ENCODE results near the gene OCSTAMP.

Gene OCSTAMP

GRCh38 chr20:46543959-46544358 lies 6.5 kb downstream of the OCSTAMP start:
- H3K27ac ChIP-seq (replicated peaks) = no peak overlapping the region
- no peak overlapping the region for H3K4me3 ChIP-seq (replicated peaks; ENCODE audit: insufficient read depth, low read length)
- peaks cover 5% of the 10 kb centered on the region for H3K27me3 ChIP-seq (ENCODE audit: insufficient read depth, poor library complexity, severe bottlenecking)
- no peak for DNase-seq (ENCODE audit: low read depth in 1 of 2, low spot score in 1 of 2)
- TF ChIP-seq SPI1 (IDR thresholded peaks at IDR 0.05; ENCODE audit: borderline replicate concordance, low read depth) = no peak
- no peak for TF ChIP-seq GABPA (IDR thresholded peaks at IDR 0.05; ENCODE audit: low read depth)
- TF ChIP-seq REST (IDR thresholded peaks at IDR 0.05; ENCODE audit: insufficient replicate concordance, low read depth) = no peak

GRCh38 chr20:46543033-46543432 lies 7.4 kb downstream of the OCSTAMP start:
- DNase-seq (ENCODE audit: low read depth in 1 of 2, low spot score in 1 of 2) = no peak

GRCh38 chr20:46541229-46541935 lies 9.1 kb downstream of the OCSTAMP start:
- DNase-seq (ENCODE audit: low read depth in 1 of 2, low spot score in 1 of 2) = no peak
- TF ChIP-seq SPI1 (IDR thresholded peaks at IDR 0.05; ENCODE audit: borderline replicate concordance, low read depth) (no peak), POLR2AphosphoS5 (IDR thresholded peaks at IDR 0.05; ENCODE audit: low read depth) (no peak), REST (IDR thresholded peaks at IDR 0.05; ENCODE audit: insufficient replicate concordance, low read depth) (no peak), CTCF (IDR thresholded peaks at IDR 0.05; ENCODE audit: insufficient read depth, low read length) (no peak), GABPA (IDR thresholded peaks at IDR 0.05; ENCODE audit: low read depth) (no peak)
- Histone ChIP-seq H3K27me3 (ENCODE audit: insufficient read depth, poor library complexity, severe bottlenecking) (peaks cover 5% of the 10 kb centered on the region), H3K4me3 (replicated peaks; ENCODE audit: insufficient read depth, low read length) (no peak overlapping the region), H3K27ac (replicated peaks) (no peak overlapping the region)

More at GRCh38 chr20:46543033-46543432, 7.4 kb downstream of the OCSTAMP start:
- Histone ChIP-seq H3K27me3 (ENCODE audit: insufficient read depth, poor library complexity, severe bottlenecking) (peaks cover 5% of the 10 kb centered on the region), H3K4me3 (replicated peaks; ENCODE audit: insufficient read depth, low read length) (no peak overlapping the region), H3K27ac (replicated peaks) (no peak overlapping the region)
- no peak for TF ChIP-seq POLR2AphosphoS5 (IDR thresholded peaks at IDR 0.05; ENCODE audit: low read depth)
- no peak for TF ChIP-seq REST (IDR thresholded peaks at IDR 0.05; ENCODE audit: insufficient replicate concordance, low read depth)
- TF ChIP-seq SPI1 (IDR thresholded peaks at IDR 0.05; ENCODE audit: borderline replicate concordance, low read depth) = no peak
- no peak for TF ChIP-seq GABPA (IDR thresholded peaks at IDR 0.05; ENCODE audit: low read depth)
- no peak for TF ChIP-seq CTCF (IDR thresholded peaks at IDR 0.05; ENCODE audit: insufficient read depth, low read length)
